ENCODE data around the gene ARL8A.
"Not testable (repeated sequence)": the region's sequence is repeated elsewhere in the genome, so short reads cannot be mapped to it uniquely, and the experiment has no call there.

The ARL8A gene

GRCh38 chr1:202172015-202172355 lies 27.4 kb upstream of the ARL8A start:
- DNase-seq = no peak

GRCh38 chr1:202171292-202172014 lies 26.9 kb upstream of the ARL8A start:
- DNase-seq = no peak

DNA sequence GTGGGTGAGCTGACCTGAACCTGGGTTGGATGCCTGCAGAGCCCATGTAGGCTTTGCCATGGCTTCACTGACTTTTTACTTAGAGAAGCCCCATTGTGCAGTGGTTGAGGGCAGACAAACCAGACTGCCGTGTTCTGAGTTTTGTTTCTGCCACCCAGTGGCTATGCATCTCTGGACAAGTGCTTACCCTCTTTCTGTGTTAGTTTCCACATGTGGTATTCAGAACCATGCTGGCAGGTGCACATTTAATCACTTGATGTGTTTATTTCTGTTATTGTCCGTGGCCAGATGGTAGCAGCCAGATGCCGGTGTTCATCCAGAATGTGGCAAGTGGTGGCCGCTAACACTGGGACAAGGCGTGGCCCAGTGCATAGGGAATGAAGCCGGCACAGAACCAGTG lies 26.2 kb upstream of the ARL8A start:
- DNase-seq = no peak

DNA sequence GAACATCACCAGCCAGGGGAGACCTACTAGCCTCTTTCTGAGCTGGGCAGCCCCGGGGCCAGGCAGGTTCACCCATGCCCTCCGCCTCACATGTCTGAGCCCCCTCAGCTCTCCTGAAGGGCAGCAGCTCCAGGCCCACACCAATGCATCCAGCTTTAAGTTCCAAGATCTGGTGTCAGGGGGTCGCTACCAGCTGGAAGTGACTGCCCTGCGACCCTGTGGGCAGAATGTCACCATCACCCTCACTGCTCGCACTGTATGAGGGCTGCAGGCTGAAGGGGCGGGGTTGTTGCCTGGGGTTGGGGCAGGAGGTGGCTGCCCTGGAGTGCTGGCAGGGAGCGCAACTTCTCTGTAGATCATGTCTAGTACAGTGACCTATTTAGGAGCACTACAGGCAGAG lies 24.3 kb upstream of the ARL8A start:
- no peak for DNase-seq

DNA sequence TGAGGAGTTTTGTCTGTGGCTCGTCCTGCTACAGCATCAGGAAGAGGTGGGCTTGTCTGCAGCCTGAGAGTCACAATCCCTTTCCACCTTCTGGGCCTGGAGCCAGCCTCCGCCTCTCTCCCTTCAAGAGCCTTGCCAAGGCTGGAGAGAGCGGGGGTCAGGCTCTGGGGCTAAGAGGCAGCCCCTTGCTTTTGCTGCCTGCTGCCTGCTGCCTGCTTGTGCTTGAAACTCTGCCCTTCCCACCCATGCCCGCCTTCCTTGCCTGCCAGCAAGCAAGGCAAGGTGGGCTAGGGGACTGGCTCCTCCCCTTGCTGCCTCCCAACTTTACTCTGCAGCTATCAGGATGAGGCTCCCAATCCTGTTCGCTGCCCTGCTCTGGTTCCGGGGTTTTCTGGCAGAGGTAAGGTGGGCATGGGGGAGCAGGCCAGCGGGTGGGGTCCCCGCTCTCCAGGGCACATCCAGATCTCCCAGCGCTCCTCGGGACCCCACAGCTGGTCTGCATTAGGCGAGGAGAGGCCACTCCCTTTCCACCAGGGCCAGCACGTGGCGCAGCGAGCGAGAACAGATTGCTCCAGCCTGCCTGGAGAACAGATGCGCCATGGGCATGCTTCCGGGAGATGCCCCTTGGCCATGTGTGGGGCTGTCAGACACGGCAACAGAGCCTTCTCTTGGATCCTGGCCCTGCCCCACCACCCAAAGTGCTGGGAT lies 23.3 kb upstream of the ARL8A start:
- DNase-seq = no peak

DNA sequence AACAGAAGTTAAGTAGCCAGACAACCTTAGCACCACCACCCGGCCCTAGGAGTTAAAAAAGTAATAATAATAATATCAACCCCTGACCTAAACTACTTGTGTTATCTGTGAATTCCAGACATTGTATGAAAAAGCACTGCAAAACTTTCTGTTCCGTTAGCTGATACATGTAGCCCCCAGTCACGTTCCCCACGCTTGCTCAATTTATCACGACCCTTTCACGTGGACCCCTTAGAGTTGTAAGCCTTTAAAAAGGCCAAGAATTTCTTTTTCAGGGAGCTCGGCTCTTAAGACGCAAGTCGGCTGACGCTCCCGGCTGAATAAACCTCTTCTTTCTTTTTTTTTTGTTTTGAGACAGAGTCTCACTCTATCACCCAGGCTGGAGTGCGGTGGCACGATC lies 22.5 kb upstream of the ARL8A start:
- not testable (repeated sequence) for DNase-seq

- DNase-seq = no peak
Measured at GRCh38 chr1:202165942-202166843, 21.7 kb upstream of the ARL8A start.

- DNase-seq = no peak
Measured at GRCh38 chr1:202165267-202165941, 20.9 kb upstream of the ARL8A start.

DNA sequence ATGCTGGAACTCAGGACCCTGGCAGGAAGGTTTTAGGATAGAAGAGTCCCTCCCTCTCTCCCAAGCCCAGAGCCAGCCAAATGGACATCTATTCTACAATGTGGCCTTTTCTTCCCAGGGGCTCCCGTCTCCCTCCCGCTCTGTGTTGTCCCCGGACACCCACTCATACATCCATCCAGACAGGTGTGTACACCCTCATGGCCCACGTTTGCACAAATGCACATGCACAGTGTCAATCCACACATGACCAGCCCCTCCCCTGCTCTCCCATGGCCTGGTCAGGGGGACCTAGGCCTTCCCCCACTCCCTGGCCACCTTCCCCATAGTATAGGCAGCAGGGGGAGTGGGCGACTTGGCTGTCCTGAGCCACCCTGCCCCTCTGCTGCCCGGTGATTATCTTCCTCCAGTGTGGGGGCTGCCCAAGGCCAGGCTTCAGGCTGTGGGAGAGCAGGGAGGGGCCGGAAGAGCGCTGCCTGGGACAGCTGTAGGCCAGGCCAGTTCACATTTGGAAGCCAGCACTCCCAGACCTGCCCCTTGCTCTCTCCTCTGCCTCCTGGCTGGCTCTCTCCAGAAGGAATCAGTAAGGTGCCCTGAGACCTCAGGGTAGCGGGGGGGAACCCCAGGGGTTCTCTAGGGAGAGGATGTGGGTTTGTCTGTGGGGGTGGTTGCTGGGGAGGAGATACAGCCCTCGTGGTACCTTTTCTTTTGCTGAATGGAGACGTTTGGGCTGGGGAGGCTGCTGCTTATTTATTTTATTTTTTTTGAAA lies 19.9 kb upstream of the ARL8A start:
- no peak for DNase-seq

GRCh38 chr1:202163281-202164270 lies 19.0 kb upstream of the ARL8A start:
- DNase-seq = no peak

DNA sequence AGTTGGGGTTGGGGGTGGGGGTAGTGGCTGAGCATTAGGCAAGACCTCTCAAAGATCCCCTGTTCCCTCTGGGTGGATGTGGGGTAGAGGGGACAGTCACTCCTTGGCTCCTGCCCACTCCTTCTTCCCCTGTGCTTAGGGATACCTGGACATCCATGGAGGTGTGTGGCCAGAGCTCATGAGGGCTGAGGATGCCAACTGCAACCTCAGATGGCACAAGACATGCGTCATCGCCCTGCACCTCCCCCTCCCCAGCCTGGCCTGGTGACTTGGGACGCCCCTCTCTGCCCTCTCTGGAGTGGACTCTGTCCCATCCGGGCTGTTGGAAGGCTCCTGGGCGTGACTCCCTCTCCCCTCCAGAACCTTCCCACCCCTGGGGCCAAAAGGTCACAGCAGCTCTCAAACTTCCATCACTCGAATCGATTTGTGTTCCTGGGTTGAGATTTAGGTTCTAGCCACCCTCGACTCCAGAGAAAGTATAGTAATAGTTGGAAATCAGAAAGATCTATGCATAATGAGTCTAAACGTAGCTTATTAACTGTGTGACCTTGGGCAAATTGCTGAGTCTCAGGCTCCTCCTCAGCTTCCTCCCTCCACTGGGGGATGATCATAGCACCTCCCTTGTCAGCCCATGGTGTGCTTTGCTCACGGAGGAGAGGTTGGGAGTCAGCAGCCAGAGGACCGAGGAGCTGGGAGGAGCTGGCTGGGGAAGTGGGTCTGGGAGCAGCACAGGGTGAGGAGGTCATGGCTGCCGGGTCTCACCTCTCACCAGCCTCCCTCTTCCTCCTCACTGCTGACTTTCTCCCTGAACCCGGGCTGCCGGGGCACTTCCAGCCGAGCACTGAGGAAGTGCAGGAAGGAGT lies 18.1 kb upstream of the ARL8A start:
- no peak for DNase-seq

- no peak for DNase-seq
Measured at GRCh38 chr1:202162047-202162417, 17.5 kb upstream of the ARL8A start.

DNA sequence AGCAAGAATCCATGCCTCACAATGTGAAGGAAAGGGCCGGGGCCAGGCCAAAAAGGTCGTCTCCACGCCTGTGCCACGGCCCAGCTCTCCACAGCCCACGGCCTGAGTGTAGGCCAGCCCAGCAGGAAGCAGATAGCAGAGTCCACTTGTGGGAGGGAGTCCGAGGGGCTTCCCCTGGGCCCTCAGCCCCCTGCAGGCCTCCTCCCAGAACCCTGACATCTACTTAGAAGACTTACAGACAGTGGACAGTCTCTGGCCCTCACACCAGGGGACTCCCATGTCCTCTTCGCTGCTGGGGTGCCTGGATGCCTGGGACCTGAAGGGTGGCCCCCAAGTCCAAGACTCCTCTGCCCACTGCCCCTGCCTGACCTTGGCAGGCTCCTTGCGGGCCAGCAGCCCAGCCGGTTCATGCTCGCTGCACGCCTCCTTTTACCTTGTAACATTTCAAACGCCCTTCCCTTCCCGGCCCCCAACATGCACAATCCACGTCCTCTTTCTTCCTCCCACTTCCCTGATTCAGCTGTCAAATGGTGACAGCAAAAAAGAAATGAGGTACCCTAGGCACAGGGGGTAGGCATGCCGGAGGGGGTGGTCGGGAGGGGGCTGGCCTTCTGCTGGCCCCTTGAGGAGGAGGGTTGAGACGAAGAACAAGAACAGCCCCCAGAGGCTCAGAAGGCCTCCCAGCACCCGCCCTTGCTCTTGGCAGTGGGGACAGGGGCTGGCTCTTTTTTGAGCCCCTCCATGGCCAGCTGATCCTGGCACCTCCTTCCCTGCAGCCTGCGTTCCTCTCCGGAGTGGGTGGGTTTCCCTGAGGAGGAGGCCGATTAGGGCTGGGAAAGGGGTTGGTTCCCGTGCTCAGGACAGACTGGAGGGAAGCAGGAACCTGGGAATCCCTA lies 16.9 kb upstream of the ARL8A start:
- no peak for DNase-seq

GRCh38 chr1:202160377-202160940 lies 15.9 kb upstream of the ARL8A start, which contains the start of gene PTPN7:
Gene PTPN7, minus strand, starts transcription at chr1:202160602. Its CDS starts 1,200 bp downstream, at chr1:202159402.
- no peak for DNase-seq

DNA sequence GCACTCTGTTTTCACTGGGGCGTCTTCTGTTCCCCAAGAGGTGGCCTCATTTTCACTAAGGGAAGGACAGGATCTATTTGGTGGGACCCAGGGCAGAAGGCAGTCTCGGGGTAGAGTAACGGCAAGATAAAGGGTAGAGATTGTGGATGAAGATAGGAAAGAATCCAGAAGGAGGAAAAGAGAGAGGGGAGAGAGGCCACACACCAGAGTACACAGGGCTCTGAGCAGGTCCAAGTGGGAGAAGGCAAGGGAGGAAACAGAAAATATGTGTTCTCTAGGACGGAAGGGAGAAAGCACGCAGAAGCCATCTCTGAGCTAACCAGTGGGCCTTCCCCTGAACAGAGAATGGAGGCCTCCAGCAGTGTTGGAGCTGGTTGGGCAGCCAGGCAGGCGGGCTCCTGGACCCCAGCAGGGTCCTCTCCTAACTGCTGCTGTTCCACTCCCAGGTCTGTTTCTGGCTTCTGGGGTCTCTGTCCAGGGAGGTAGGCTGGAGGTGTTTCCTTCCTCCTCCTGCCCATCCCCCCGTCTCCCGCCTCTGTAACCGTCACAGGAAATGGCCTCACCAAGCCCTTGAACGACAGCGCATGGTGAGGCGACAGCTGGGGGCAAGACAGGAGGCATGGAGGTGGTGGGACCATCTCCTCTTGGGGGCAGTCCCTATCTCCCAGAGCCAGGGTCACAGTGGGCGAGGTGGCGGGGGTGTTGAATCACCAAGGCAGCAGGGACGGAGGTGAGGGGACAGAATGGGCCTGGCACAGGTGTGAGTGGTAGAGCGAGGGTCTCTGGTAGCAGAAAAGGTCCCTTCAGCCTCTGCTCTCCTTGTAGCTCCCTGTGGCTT lies 15.2 kb upstream of the ARL8A start:
- no peak for DNase-seq

GRCh38 chr1:202158810-202159533 lies 14.4 kb upstream of the ARL8A start:
- no peak for DNase-seq

- DNase-seq = no peak
Measured at GRCh38 chr1:202157945-202158344, 13.4 kb upstream of the ARL8A start.

All from NCI-H2081 treated with DMSO at 0.1 percent for 48 hours (cell line).